Spleen (tissue), 11 donors: ENCODE results near the gene SERPINB2. TPM values are rescaled to one million over a fixed set of nuclear protein-coding genes. Genes with fewer than 3 reads are reported as not detected.

Source experiments
- DNase-seq: peaks from one replicate; pipeline ENCODE4 v3.0.0-alpha.2; 2020
- H3K27ac ChIP-seq, 8 donors: fragments of 200-600 bp; sonication (generic) in 7 of 8; 1 replicate in 4 of 8; 2 replicates in 4 of 8; pipeline versions ENCODE4 v1.5.0 to v1.8.0; 2016 to 2021; ENCODE audit warnings: inconsistent platforms in 4 of 8, mild to moderate bottlenecking in 4 of 8, moderate library complexity in 1 of 8
- H3K27me3 ChIP-seq, 7 donors: fragments of 200-600 bp; sonication (generic) in 6 of 7; replicated peaks in 1 of 7; 1 replicate in 4 of 7; 2 replicates in 3 of 7; pipeline versions ENCODE4 v1.5.0 to v1.8.0; 2016 to 2021; ENCODE audit warnings: inconsistent platforms in 3 of 7, mild to moderate bottlenecking in 1 of 7
- H3K36me3 ChIP-seq, 6 donors: fragments of 200-600 bp; sonication (generic) in 5 of 6; 1 replicate in 4 of 6; 2 replicates in 2 of 6; pipeline versions ENCODE4 v1.5.0 to v1.8.0; 2016 to 2021; ENCODE audit warnings: inconsistent platforms in 2 of 6
- H3K4me1 ChIP-seq, 6 donors: fragments of 200-600 bp; sonication (generic) in 5 of 6; 1 replicate in 3 of 6; 2 replicates in 3 of 6; pipeline versions ENCODE4 v1.5.0 to v1.8.0; 2016 to 2021; ENCODE audit warnings: inconsistent platforms in 3 of 6
- H3K4me3 ChIP-seq, 8 donors: fragments of 200-600 bp; sonication (generic) in 7 of 8; 1 replicate in 4 of 8; 2 replicates in 4 of 8; pipeline versions ENCODE4 v1.5.0 to v1.8.0; 2016 to 2021; ENCODE audit warnings: inconsistent platforms in 4 of 8, mild to moderate bottlenecking in 4 of 8, moderate library complexity in 2 of 8
- H3K9me3 ChIP-seq, 8 donors: fragments of 200-600 bp; sonication (generic) in 7 of 8; 1 replicate in 4 of 8; 2 replicates in 4 of 8; pipeline versions ENCODE4 v1.5.0 to v1.8.0; 2016 to 2021; ENCODE audit warnings: inconsistent platforms in 4 of 8
- CTCF ChIP-seq, 11 experiments: fragments of 200-600 bp in 7 of 11; fragments of 450-650 bp in 4 of 11; sonication (generic) in 4 of 11; IDR thresholded peaks in 8 of 11; conservative IDR thresholded peaks in 3 of 11; 1 replicate in 7 of 11; 2 replicates in 4 of 11; pipeline versions ENCODE4 v1.4.0 to v1.8.0; 2016 to 2021; ENCODE audit warnings: antibody characterized with exemption in 11 of 11, inconsistent platforms in 4 of 11, mild to moderate bottlenecking in 1 of 11
- POLR2A ChIP-seq, 3 donors: fragments of 450-650 bp; IDR thresholded peaks; one replicate each; pipeline ENCODE4 v1.5.1; 2017; ENCODE audit warnings: antibody characterized with exemption in 3 of 3, mild to moderate bottlenecking in 1 of 3
- POLR2AphosphoS5 ChIP-seq, 3 donors: sonication (generic); formaldehyde crosslinking; IDR thresholded peaks; one replicate each; pipeline ENCODE4 v1.5.1; 2017; ENCODE audit warnings: antibody characterized with exemption in 3 of 3
- WGBS, 5 donors: extraction: QIAGEN DNeasy Blood & Tissue Kit in 3 of 5; methylation state at CpG; one replicate each; pipeline versions ENCODE4 v1.1.5 to v1.1.7; 2013 to 2018; 5-methylcytosine and 5-hydroxymethylcytosine counted together
- intact Hi-C: fragments of 100-400 bp; cut with DNase I; formaldehyde crosslinking; loops from one replicate; pipeline ENCODE4 v1.15.0; 2023; ENCODE audit warnings: low total_unique reads
- polyA plus RNA-seq, 3 donors: library from polyadenylated mRNA; stranded (reverse); fragments of 200-250 nt; gene quantifications; one replicate each; pipeline ENCODE4 v1.2.1, GENCODE V29; 2013
- total RNA-seq, 7 donors: library from RNA; depleted of rRNA in 3 of 7; stranded (reverse); fragments of >200 nt in 3 of 7; fragmentation: NEBNext Ultra II Directional in 4 of 7; extraction: Animal tissue kit (Norgen Biotek cat#: 25700) in 4 of 7; gene quantifications; one replicate each; pipeline versions ENCODE4 v1.1.0 to v1.2.1, GENCODE V29; 2016 to 2021
- donor health status: healthy with polysubstance abuse.
- donor health status: DM: no; HTN: no; CAD: no; lungs with moderate emphysema.
- donor health status: DM: no; HTN: no; CAD: no.
- donor health status: Bipolar disorder and iron deficiency.
- donor health status: healthy.
- donor health status: DM: no; HTN: no; CAD: no.
- donor health status: DM: yes; HTN: yes; CAD: no.

SERPINB2 gene
- total and polyA plus RNA-seq, 10 donors, result 0.10 to 2.3 (median 0.49) TPM; not detected in 4

DNA sequence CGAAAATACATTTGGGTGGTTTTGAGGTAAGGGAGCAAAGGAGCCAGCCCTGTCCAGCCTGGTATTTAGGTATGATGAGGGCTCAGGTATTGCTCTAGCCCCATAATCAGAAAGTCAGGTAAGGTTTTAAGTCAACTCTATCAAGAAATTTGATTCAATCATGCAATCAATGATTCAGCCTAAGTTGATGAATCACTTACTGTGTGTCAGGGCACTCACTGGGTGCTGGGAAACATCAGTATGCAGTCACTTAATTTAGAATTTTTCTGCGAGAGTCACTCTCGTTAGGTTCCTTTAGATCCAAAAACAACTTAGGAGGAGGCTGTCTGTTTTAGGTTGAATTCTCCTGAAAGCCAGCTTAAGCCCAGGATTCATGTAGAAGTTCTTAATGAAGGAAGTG lies 17.7 kb upstream of the SERPINB2 start:
- TF ChIP-seq POLR2A (IDR thresholded peaks at IDR 0.05), result no peak
- no peak for TF ChIP-seq CTCF (IDR thresholded peaks at IDR 0.05 in 8 of 11, conservative IDR thresholded peaks at IDR 0.05 in 3 of 11)
- no peak for TF ChIP-seq POLR2AphosphoS5 (IDR thresholded peaks at IDR 0.05)
- 82 to 93% (median 87%) methylated on average over 3 of the region's 3 CpGs for WGBS, 5 donors
- peak overlapping the region in 1 of 8 donors; percentile 21 for H3K27ac ChIP-seq
- DNase-seq, result no peak
- no peaks in the 10 kb centered on the region for H3K4me1 ChIP-seq
- no peaks in the 10 kb centered on the region for H3K27me3 ChIP-seq
- H3K9me3 ChIP-seq, result no peaks in the 10 kb centered on the region
- H3K4me3 ChIP-seq, result no peak overlapping the region
- H3K36me3 ChIP-seq, result no peaks in the 10 kb centered on the region
- intact Hi-C loops, result no loop called here

DNA sequence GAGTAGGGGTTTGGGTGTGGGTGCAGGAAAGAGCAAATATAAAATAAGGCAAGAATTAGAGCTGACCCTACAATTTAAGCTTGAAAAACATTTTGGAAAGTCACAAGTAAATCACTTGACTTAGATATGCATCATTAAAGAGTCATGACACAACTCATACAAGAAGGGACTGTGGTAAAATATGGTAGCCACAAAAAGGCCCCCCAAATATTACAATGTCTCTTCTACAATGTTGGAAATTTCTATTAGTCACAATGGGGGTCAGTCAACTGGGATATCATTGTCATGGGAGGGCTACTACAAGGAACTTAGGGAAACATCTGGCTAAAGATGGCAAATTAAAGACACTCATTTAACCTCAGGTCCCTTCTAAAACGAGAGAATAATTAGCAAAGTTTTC lies 15.7 kb upstream of the SERPINB2 start:
- H3K4me3 ChIP-seq, result no peak overlapping the region
- no peak overlapping the region for H3K27ac ChIP-seq
- no peaks in the 10 kb centered on the region for H3K27me3 ChIP-seq
- no peak for DNase-seq
- TF ChIP-seq POLR2AphosphoS5 (IDR thresholded peaks at IDR 0.05), result no peak
- TF ChIP-seq CTCF (IDR thresholded peaks at IDR 0.05 in 8 of 11, conservative IDR thresholded peaks at IDR 0.05 in 3 of 11), result no peak
- no peak for TF ChIP-seq POLR2A (IDR thresholded peaks at IDR 0.05)
- H3K4me1 ChIP-seq, result no peaks in the 10 kb centered on the region
- WGBS, 5 donors, result 53 to 74% (median 69%) methylated on average over 1 of the region's 1 CpG
- H3K36me3 ChIP-seq, result no peaks in the 10 kb centered on the region
- intact Hi-C loops, result no loop called here
- no peaks in the 10 kb centered on the region for H3K9me3 ChIP-seq

DNA sequence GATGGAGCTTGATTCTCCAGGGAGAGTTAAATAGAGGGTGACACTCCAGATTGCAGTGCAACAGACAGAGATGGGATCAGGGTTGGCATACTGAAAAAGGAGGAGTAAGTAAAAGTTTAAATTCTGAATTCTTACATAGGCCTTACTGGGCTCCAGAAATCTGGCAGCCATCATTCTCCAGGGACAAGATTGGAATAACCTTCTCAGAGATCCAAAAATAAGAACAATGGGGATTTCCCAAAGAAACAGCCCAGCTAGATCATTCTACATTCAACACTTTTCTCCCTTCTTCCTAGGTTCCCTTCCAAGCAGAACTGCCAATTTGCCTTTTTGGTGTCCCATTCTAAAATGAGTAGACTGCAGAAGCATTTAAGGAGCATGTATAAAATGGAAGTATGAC lies 14.9 kb upstream of the SERPINB2 start:
- TF ChIP-seq POLR2AphosphoS5 (IDR thresholded peaks at IDR 0.05) (no peak), POLR2A (IDR thresholded peaks at IDR 0.05) (no peak), CTCF (IDR thresholded peaks at IDR 0.05 in 8 of 11, conservative IDR thresholded peaks at IDR 0.05 in 3 of 11) (no peak)
- H3K27me3 ChIP-seq, result no peaks in the 10 kb centered on the region
- intact Hi-C loops, result no loop called here
- no peaks in the 10 kb centered on the region for H3K4me1 ChIP-seq
- no peak for DNase-seq
- no peak overlapping the region for H3K4me3 ChIP-seq
- no peak overlapping the region for H3K27ac ChIP-seq
- no peaks in the 10 kb centered on the region for H3K36me3 ChIP-seq
- no peaks in the 10 kb centered on the region for H3K9me3 ChIP-seq

- H3K4me3 ChIP-seq, result no peak overlapping the region
- no peaks in the 10 kb centered on the region for H3K36me3 ChIP-seq
- no peaks in the 10 kb centered on the region for H3K4me1 ChIP-seq
- 47 to 73% (median 67%) methylated on average over 3 of the region's 3 CpGs for WGBS, 5 donors
- H3K27me3 ChIP-seq, result no peaks in the 10 kb centered on the region
- H3K9me3 ChIP-seq, result no peaks in the 10 kb centered on the region
- intact Hi-C loops, result no loop called here
- H3K27ac ChIP-seq, result no peak overlapping the region
- DNase-seq, result no peak
- TF ChIP-seq POLR2AphosphoS5 (IDR thresholded peaks at IDR 0.05) (no peak), POLR2A (IDR thresholded peaks at IDR 0.05) (no peak), CTCF (IDR thresholded peaks at IDR 0.05 in 8 of 11, conservative IDR thresholded peaks at IDR 0.05 in 3 of 11) (no peak)
Measured at GRCh38 chr18:63878343-63878742, 9.2 kb upstream of the SERPINB2 start.
